Measurements from ENCODE around the gene RPS3.

Gene RPS3

DNA sequence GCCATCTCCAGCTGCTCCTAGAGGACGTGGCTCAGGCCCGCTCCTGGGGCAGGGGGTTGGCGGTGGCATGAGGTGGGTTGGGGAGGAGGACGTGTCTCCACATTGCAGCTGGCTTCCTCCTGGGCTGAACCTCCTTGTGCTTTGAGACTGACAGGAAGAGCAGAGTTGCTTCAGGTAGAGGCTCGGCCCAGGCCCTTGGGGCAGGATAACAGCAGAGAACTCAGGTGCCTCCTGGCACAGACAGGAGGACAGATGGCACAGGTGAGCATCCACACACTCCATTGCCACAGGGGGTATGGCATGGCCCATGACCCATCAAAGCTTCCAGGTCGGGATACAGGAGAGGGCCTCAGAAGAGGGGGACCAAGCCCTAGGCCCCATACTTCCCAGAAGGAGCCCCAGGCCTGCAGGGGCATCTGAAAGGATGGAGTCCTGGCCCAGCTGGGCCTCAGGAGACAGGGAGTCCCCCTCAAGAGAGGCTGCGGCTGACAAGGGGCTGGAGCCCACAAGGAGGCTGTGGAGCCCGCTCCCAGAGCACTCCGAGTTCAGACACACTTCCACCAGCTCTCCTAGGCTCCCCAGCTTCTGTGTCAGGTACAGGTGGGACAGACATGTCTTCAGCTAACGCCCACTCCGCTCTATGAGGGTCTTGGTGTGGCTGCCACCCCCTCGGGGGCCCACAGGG is 35.7 kb downstream of the RPS3 start:
- no peak for DNase-seq (ENCODE audit: low read depth)

DNA sequence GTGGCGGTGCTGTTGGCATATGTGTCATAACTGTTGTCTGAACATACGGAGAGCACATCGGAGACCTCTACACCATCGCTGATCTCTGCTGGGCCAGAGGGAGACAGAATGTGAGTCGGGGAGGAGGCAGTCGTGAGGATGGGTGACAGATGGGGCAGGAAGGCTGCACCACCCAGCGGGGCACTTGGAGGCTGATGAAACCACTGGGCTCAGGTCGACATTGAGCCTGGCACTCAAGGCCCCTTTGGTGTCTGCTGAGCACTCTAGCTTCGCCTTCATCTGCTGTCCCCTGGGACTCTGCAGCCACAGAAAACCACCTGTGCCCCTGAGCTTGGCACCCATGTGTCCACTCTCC is 36.2 kb downstream of the RPS3 start:
- DNase-seq (ENCODE audit: low read depth), result no peak

DNA sequence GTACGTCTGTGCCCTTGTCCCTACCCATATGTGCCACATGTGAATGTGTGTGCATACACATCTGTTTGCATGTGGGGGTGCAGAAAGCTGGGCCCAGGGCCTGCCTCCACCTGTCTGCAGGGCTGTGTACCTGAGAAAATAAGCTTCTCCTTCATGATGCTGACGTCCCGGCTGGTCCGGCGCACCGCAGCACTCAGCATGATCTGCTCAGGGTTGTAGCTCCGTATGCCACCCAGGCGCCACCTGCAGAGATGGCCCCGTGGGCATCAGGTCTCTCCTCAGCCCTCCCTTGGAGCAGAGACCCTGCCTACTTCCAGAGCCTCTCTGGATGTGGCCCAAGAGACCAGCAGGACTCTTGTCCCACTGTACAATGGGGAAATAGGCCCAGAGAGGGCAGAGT is 37.5 kb downstream of the RPS3 start:
- DNase-seq (ENCODE audit: low read depth), result no peak

DNA sequence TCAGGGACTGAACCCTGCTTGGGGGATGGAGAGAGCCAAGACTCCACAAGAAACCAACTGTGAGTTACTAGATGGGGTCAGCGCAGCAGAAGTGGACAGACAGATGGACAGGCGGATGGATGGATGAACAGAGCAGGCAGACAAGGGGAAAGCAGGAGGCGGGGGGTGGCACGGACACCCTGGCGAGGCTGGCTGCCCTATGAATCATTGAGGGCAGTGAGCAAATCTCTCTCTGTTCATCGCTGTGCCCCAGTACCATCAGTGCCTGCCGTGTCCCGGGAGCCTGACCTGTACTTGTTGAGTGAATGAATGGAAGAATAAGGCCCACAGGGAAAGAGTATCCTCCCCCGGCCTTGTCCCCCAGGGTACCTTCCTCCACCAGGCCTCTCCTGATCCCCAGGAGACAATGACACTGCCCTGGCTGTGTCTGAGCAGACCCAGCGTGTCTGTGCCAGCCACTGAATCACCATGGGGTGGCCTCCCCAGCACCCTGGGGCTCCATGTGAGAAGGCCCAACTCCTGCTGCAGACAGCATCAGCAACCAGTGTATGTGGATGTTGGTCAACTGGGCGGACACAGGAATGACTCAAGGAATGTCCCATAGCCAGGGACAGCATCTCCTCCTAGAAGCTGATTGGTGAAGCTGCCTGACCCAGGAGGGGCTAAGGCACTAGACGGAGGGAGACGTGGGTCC is 38.8 kb downstream of the RPS3 start:
- DNase-seq (ENCODE audit: low read depth), result no peak

DNA sequence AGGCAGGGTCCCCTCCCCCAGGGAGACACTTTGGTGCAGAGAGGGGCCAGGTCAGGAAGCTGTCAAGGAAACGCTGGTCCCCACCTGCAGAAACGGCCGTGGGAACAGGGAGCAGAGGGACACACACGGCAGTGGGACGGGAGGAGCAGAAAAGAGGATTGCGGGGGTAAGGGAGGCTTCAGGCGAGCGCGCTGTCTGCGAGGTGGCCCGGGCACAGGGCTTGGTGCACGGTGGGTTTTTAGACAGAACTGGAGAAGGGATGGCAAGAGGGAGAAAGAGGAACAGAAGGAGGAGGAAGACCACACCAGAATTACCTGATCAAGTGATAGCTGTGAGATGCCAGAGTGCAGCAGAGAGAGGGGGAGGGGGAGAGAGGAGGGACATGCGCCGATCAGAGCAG is 39.7 kb downstream of the RPS3 start:
- no peak for DNase-seq (ENCODE audit: low read depth)

DNA sequence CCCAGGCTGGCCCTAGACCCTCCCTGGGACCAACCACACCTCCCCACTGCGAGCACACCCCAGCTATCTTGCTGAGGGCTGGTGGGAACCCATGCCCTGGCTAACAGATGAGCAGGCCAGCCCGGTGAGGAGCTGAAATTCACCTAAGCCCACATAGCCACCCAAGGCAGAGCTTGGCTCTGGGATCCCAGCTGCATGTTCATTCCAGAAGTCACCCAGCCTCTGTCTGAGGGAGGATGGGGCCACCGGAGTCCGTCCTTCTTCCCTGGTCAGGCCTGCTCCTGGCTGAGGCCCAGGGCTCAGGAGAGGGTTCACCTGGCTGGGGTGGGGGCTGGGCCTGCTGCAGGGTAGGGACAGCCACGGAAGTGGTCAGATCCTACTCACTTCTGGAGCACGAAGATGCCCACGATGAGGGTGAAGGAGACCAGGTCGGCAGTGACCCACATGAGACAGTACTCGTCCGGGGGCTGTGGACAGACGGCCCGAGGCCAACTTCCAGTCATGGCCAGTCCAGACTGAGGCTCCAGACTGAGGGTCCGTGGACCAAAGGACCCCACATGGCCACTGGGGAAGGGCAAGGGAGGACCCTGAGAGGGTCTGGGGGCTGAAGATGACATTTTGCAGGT is 40.3 kb downstream of the RPS3 start:
- DNase-seq (ENCODE audit: low read depth), result no peak

DNA sequence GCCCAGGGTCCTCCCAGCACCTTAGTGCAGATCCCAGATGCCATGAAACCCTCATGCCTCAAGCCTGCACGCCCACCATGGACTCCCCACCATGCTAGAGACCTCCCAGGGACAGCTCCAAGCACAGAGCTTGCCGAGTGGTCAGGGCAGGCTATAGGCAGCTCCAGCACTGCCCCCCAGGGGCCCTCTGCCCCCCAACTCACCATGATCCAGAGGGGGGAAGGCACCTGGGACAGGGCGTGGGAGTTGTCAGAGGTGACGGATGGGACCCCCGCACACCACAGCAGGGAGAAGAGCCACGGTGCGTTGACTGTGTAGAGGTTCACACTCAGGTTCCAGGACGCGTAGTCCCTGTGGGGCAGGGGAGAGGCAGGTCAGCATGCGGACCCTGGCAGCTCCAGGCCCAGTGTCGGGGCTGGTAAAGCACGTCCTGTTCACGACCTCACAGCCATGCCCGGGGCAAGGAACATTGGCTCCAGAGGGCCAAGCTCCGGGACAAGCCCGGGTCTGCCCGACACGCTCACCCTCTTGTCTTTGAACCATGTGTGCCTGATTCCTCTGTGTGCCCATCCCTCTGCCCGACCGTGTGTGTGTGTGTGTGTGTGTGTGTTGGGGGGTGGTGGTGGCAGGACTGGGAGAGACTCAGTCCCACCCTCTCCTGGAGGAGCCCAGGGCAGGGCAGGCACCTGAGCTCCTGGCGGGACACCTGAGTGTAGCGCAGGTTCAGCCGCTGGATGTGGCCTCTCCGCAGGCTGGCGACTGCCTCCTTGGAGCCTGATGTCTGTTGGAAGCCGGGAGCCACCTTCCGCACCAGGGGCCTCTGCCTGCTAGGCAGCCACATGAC is 41.9 kb downstream of the RPS3 start:
- no peak for DNase-seq (ENCODE audit: low read depth)

DNA sequence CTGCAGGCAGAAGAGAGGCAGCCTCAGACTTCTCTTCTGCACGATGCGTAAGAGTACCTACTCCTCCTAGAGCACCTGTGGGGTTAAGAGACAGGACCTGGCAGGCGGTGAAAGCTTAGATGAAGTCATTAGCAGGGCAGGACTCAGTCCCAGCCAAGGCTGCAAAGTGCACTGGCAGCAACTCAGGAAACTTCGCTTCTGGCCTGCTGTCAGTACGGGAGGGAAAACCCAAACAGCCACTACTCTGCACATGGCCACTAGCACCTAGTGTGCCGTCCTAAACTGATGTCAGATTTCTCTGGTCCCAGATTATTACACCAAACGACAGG is 42.5 kb downstream of the RPS3 start:
- DNase-seq (ENCODE audit: low read depth), result no peak

DNA sequence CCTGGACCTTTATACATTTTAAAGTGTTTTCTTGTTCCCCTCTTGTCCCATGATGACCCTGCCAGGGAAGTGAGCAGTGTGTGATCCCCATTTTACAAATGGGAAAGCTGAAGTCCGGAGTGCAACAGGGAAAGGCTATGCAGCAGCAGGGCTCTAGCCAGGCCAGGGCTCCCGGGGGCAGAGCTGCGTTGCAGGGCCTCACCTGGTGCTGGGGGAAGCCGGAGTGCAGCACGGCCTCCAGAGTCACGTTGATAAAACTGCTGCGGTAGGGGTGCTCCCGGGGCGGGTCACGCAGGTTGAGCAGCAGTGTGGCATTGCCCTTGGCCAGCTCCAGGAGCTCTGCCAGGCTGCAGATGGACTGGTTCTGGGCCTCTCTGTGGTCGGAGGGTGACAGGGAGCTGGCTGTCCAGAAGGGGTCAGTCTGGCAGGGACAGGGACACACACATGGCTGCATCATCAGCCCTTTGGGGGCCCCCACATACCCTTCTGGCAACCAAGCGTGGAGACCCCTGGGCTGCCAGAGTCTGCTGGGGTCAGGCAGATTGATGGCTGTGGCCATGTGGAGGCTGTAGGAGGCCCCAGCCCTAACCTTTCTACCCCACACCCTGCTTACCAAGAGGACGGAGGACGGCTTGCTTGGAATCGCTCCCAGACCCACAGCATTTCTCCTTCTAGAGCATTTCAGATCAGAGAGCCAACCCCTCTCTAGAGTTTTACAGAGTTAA is 43.0 kb downstream of the RPS3 start:
- DNase-seq (ENCODE audit: low read depth), result no peak

DNA sequence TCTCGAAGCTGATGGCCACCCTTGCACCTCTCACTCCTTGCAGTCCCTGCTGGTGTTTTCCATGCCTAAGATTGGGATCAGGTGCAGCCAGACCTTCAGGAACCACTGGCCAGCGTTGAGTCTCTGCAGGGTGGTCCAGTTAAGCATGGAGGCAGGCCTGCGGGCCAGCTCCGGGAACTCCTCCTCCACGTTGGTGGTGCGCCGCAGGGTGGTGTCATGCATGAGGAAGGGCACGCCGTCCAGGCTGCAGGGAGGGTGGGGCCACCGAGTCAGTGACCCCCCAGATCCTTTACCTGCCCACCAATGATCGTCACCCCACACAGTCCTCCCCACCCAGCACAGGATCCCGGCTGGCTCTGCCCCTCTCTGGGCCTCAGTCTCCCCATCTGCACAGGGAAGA is 43.7 kb downstream of the RPS3 start:
- no peak for DNase-seq (ENCODE audit: low read depth)

DNA sequence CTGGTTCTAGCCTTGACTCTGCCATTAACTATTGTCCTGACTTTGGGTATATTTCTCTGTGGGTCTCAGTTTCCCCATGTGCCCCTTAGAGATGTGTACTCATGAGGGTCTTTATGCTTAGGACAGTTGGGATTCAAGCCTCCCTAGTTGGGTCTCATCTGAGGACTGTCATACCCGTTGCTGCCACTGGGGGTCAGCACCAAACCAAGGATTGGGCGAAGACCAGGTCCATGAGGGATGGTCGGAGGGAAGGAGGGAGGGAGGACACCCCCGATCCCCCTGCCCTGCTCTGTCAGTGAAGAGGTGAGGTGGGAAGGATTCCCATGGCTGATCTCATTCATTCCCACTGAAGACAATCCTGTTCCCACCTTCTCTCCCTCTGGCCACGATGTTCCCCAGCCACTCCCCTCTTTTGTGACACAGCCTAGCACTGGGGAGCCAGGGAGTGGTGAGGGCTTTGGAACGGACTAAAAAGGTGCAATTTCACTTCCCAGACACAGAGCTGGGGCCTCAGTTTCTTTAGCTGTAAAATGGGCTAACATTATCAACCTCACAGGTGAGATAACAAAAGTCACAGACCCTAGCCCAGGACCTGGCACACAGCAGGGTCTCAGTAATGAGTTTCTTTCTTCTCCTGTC is 46.1 kb downstream of the RPS3 start:
- DNase-seq (ENCODE audit: low read depth), result peak; percentile 34

DNA sequence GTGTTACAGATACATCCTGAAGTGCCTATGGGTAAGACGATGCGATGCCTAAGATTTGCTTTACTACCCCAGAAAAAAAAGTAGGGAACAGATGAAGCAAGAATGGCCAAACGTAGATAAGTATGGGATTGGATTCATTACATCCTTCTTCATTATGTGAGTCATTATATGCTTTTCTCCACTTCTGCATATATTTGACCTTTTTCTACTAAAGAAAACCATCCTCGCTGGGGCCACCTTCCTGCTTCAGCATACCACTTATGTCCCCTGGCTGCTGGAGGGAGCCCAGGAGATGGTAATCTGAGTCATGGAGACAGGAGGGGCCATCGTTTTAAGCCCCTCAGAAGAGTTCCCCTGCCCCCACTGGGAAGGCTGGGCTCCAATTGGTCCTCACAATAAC is 48.1 kb downstream of the RPS3 start:
- DNase-seq (ENCODE audit: low read depth), result no peak

DNA sequence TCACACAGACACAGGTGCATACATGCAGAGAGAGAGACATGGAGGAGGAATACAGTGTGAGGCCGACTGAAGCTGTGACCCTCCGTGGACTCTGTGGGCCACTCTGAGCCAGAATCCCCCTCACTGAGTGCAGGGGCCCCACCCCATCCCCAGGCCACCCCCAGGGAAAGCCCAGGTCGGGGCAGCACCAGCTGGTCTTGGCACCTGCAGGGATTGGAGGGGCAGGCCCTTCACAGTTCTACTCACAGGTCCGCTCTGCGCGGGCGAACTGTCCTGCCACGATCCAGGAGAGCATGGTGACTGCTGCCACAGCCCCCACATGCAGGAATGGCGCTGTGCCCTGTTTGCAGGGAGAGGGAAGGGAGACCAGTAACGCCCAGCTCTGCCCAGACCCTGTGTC is 50.0 kb downstream of the RPS3 start:
- no peak for DNase-seq (ENCODE audit: low read depth)

DNA sequence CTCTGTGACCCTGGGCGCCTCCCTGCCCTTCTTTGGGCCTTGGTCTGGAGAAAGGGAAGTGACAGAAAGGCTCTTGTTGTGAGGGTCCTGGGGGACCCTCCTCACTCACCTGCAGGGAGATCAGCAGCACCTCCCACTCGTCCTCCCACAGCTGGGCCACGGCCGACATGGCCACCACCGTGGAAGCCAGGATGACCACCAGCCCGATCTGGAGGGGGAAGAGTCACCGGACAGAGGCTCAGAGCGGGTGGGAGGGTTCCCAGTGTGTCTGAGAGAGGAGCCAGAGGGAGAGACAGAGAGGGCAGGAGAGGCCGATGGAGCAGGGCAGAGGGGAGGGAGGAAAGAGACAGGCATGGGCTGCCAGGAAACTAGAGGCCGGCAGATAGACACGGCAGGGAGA is 50.5 kb downstream of the RPS3 start:
- DNase-seq (ENCODE audit: low read depth), result no peak

DNA sequence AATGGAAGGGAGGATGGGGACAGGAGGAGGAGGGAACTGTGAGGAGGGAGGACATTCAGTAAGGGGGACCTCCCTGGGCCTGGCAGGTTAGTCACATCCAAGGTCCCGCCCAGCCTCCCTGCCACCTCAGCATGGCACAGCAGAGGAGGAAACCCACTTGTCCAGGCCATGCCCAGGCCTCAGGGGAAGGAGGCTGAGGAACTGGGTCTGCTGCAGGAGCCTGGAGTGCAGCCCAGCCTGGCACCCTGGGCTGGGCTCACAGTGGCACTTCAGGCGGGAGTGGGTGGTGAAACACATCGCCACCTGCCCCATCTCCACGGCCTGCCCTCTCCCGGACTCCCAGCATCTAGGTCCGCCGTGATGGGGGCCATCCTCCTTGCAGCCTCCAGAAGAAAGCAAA is 50.9 kb downstream of the RPS3 start:
- no peak for DNase-seq (ENCODE audit: low read depth)

DNA sequence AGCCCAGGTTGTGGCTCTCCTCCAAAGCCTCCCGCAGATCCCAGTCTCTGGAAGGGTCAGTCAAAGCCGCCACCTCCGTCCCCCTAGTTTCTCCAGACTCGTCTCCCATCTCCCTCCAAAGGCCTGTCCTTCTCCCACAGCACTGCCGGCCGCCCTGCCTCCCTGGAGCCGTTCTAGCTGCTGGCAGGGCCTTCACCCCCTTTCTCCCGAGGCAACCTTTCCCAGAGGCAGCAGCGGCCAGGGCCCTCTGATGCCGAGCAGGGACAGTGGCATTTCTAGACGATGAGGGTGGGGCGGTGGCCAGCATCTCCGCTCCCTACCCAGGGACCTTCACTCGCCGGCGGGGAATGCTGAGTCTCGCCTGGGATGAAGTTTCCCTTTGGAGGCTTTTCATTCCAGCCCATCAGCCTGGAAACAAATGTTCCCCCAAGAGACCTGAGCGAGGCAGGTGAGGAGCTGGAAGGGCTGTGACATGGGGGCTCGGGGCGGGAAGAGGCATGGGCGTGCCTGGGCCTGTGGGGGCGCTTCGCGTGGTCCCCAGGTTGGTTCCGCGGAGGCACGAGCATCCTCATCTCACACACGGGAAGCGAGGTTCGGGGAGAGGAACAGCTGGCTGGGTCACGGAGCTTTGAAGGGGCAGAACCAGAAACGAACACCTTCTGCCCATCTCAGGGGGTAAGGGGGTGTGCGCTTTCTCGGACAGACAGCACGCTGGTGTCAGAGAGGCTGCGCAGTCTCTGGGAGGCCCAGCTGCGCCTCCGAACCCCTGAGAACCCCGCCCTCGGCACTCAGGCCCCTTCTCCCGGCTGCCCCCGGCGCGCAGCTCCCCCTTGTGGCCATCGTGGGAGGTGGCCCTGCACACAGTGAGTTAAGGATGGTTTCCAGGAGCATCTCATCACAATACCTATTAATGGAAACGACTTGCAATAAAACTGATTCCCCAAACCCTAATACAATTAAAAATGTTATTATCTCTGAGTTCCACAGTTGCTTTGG is 51.8 kb downstream of the RPS3 start:
- no peak for DNase-seq (ENCODE audit: low read depth)

DNA sequence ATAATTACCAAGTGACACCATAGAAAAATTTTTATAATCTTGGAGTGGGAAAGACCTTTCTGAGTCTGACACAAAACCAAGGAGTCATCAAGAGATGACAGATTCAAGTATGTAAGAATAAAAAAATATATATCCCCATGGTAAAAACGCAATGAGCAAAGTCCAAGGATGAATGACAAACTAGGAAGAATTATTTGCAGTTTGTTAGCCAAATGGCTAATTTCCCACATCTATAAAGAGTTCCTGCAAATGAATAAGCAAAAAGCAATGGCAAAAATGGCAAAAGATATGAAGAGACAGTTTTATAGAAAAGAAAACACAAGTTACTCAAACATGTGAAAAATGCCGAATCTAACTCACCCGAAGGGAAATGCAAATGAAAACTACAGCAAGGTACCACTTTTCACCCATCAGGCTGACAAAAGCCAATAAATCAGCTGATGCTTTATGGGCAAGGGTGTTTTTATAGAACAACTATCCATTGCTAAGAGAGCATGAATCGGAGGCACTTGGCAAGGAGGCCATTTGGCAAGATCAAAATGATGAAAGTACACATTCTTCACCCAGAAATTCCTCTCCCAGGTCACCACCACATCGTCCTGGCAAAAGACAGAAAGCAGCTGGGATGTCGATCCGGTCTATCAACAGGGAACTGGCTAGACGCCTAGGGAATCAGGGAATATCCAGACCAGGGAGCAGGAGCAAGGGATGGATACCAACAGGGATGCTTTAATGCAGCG is 54.8 kb downstream of the RPS3 start:
- DNase-seq (ENCODE audit: low read depth), result no peak

DNA sequence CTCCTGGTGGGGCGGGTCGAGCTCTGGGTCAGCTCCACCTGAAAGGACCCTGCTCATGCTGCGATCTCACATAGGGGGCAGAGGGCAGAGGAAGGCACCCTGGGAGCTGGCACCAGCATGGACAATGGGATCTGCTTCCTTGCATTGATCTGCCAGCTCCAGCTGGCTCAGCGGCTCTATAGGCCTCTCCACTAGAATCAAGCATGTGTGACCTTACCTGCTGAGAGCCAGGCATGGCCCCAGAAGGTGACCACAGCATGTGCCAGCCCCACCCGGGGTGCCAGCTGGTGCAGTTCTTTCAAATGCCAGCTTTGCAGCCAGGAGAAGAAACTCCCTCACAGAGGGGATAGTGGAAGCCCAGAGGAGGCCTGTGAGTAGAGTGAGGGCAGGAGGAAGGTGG is 55.7 kb downstream of the RPS3 start:
- DNase-seq (ENCODE audit: low read depth), result no peak
